H1 (cell line): ENCODE data around the gene GGN. TPM values are rescaled to one million over a fixed set of nuclear protein-coding genes. Genes with fewer than 3 reads are reported as not detected.
"Not testable (repeated sequence)": the region's sequence is repeated elsewhere in the genome, so short reads cannot be mapped to it uniquely, and the experiment has no call there.

ENCODE experiments used
- CTCF ChIA-PET: fragments of 300-600 bp; sonication (Branson Sonifier 250); formaldehyde crosslinking; loops from one replicate; lab custom pipeline; 2021; ENCODE audit not compliant: partially characterized antibody; lab: Charles Lee
- POLR2A ChIA-PET: fragments of 300-600 bp; sonication (Branson Sonifier 250); formaldehyde crosslinking; loops from one replicate; lab custom pipeline; 2021; ENCODE audit warnings: inconsistent platforms; ENCODE audit not compliant: partially characterized antibody; lab: Charles Lee
- DNase-seq, 2 experiments: peaks; one replicate each; pipeline versions ENCODE4 v3.0.0 to v3.0.0-alpha.2; 2010 to 2022; ENCODE audit warnings: low spot score in 2 of 2, low read depth in 1 of 2, mixed read lengths in 1 of 2
- FAIRE-seq: peaks from 2 replicates; lab custom pipeline; 2011; peaks lifted over from hg19 to GRCh38; lab: Jason Lieb, UNC
- H2AFZ ChIP-seq: 2 replicates; pipeline ENCODE4 v1.8.1; 2012; ENCODE audit warnings: low read length, inconsistent platforms
- H2AK5ac ChIP-seq: 2 replicates; pipeline ENCODE4 v1.6.1; 2013; ENCODE audit warnings: low read depth, low read length
- H2BK120ac ChIP-seq: replicated peaks from 2 replicates; pipeline ENCODE3; 2013; ENCODE audit warnings: low read depth, low read length, inconsistent platforms
- H2BK12ac ChIP-seq: 2 replicates; pipeline ENCODE4 v1.6.1; 2013; ENCODE audit warnings: low read depth, low read length
- H2BK15ac ChIP-seq: 2 replicates; pipeline ENCODE4 v1.6.1; 2013; ENCODE audit warnings: low read length
- H2BK20ac ChIP-seq: 2 replicates; pipeline ENCODE4 v1.6.1; 2013; ENCODE audit warnings: low read length
- H2BK5ac ChIP-seq: 2 replicates; pipeline ENCODE4 v1.6.1; 2013; ENCODE audit warnings: low read depth, low read length
- H3K14ac ChIP-seq: 2 replicates; pipeline ENCODE4 v1.6.1; 2013; ENCODE audit warnings: inconsistent platforms; ENCODE audit not compliant: insufficient read length
- H3K18ac ChIP-seq: 2 replicates; pipeline ENCODE4 v1.6.1; 2013; ENCODE audit warnings: low read length; ENCODE audit errors: extremely low read depth
- H3K23ac ChIP-seq: 2 replicates; pipeline ENCODE4 v1.6.1; 2013; ENCODE audit warnings: inconsistent platforms; ENCODE audit not compliant: insufficient read length
- H3K23me2 ChIP-seq: 2 replicates; pipeline ENCODE4 v1.6.1; 2013; ENCODE audit warnings: low read depth, low read length
- H3K27ac ChIP-seq: 2 replicates; pipeline ENCODE4 v1.6.1; 2011; ENCODE audit warnings: low read depth, low read length, inconsistent platforms
- H3K27me3 ChIP-seq, 4 experiments: replicated peaks in 1 of 4; 1 replicate in 1 of 4; 2 replicates in 3 of 4; pipeline versions ENCODE4 v1.6.1 to v1.8.1; 2011 to 2013; ENCODE audit warnings: low read length in 3 of 4, mild to moderate bottlenecking in 3 of 4, inconsistent platforms in 2 of 4, mixed read lengths in 2 of 4, moderate library complexity in 1 of 4; ENCODE audit not compliant: control insufficient read depth in 3 of 4, insufficient read depth in 3 of 4; ENCODE audit errors: extremely low read depth in 1 of 4
- H3K36me3 ChIP-seq, 4 experiments: 2 replicates each; pipeline versions ENCODE4 v1.6.1 to v1.8.1; 2011 to 2013; ENCODE audit warnings: mild to moderate bottlenecking in 4 of 4, low read length in 3 of 4, moderate library complexity in 2 of 4, control low read depth in 1 of 4, inconsistent platforms in 1 of 4; ENCODE audit not compliant: insufficient read depth in 4 of 4, control insufficient read depth in 2 of 4
- H3K4ac ChIP-seq: replicated peaks from 2 replicates; pipeline ENCODE3; 2013; ENCODE audit warnings: low read length, low read depth, mixed read lengths, inconsistent platforms; ENCODE audit not compliant: insufficient read length
- H3K4me1 ChIP-seq, 4 experiments: replicated peaks in 1 of 4; 1 replicate in 1 of 4; 2 replicates in 3 of 4; pipeline versions ENCODE4 v1.6.1 to v1.8.1; 2011 to 2013; ENCODE audit warnings: low read length in 3 of 4, inconsistent platforms in 2 of 4, mixed read lengths in 1 of 4; ENCODE audit not compliant: insufficient read depth in 4 of 4, control insufficient read depth in 3 of 4
- H3K4me2 ChIP-seq, 2 experiments: 2 replicates each; pipeline versions ENCODE4 v1.6.1 to v1.8.1; 2011 to 2013; ENCODE audit warnings: low read depth in 2 of 2, low read length in 2 of 2, control low read depth in 1 of 2, inconsistent platforms in 1 of 2, mild to moderate bottlenecking in 1 of 2; ENCODE audit not compliant: insufficient read depth in 1 of 2
- H3K4me3 ChIP-seq, 4 experiments: fragments of 200-600, 300-600 bp in 1 of 4; sonication (generic), shearing (Covaris generic), sonication (Bioruptor Twin) in 1 of 4; 2 replicates each; pipeline versions ENCODE4 v1.5.1 to v1.8.1; 2011 to 2016; ENCODE audit warnings: low read length in 4 of 4, low read depth in 3 of 4, control low read depth in 2 of 4, inconsistent platforms in 2 of 4, mild to moderate bottlenecking in 2 of 4, mixed read lengths in 1 of 4, moderate library complexity in 1 of 4; ENCODE audit not compliant: insufficient read depth in 2 of 4; ENCODE audit errors: extremely low read depth in 1 of 4
- H3K56ac ChIP-seq: replicated peaks from 2 replicates; pipeline ENCODE3; 2013; ENCODE audit warnings: low read depth, mild to moderate bottlenecking, mixed read lengths, low read length, inconsistent platforms; ENCODE audit not compliant: insufficient read length
- H3K79me1 ChIP-seq: 2 replicates; pipeline ENCODE4 v1.6.1; 2013; ENCODE audit warnings: low read depth, low read length, control low read depth
- H3K79me2 ChIP-seq, 2 experiments: 2 replicates each; pipeline versions ENCODE4 v1.6.1 to v1.8.1; 2012 to 2013; ENCODE audit warnings: low read length in 2 of 2, mild to moderate bottlenecking in 2 of 2, inconsistent platforms in 1 of 2; ENCODE audit not compliant: insufficient read depth in 2 of 2, control insufficient read depth in 1 of 2
- H3K9ac ChIP-seq, 4 experiments: replicated peaks in 1 of 4; 1 replicate in 1 of 4; 2 replicates in 3 of 4; pipeline versions ENCODE4 v1.6.1 to v1.8.1; 2011 to 2013; ENCODE audit warnings: low read depth in 3 of 4, low read length in 3 of 4, control low read depth in 2 of 4, mild to moderate bottlenecking in 2 of 4, moderate library complexity in 2 of 4, inconsistent platforms in 1 of 4; ENCODE audit errors: extremely low read depth in 1 of 4
- H3K9me3 ChIP-seq, 2 experiments: 2 replicates each; pipeline versions ENCODE4 v1.6.1 to v1.8.1; 2012 to 2013; ENCODE audit warnings: mild to moderate bottlenecking in 2 of 2, moderate library complexity in 2 of 2, control low read depth in 1 of 2, inconsistent platforms in 1 of 2, low read depth in 1 of 2, low read length in 1 of 2, mixed read lengths in 1 of 2; ENCODE audit not compliant: insufficient read depth in 2 of 2
- H4K20me1 ChIP-seq, 2 experiments: replicated peaks in 1 of 2; 2 replicates each; pipeline versions ENCODE3 to v1.8.1; 2011 to 2013; ENCODE audit warnings: inconsistent platforms in 2 of 2, low read length in 2 of 2, mild to moderate bottlenecking in 1 of 2; ENCODE audit not compliant: insufficient read depth in 2 of 2, control insufficient read depth in 1 of 2
- H4K5ac ChIP-seq: 2 replicates; pipeline ENCODE4 v1.6.1; 2013; ENCODE audit warnings: low read length, low read depth, mixed read lengths, inconsistent platforms; ENCODE audit not compliant: insufficient read length
- H4K8ac ChIP-seq: 2 replicates; pipeline ENCODE4 v1.8.0; 2013; ENCODE audit warnings: mild to moderate bottlenecking, moderate library complexity, low read length, inconsistent platforms; ENCODE audit not compliant: insufficient read depth; ENCODE audit errors: extremely low read depth
- H4K91ac ChIP-seq: replicated peaks from 2 replicates; pipeline ENCODE3; 2013; ENCODE audit warnings: low read length, mixed read lengths, inconsistent platforms; ENCODE audit not compliant: insufficient read length
- WGBS, 2 experiments: shearing (Covaris generic) in 1 of 2; methylation state at CpG; one replicate each; pipeline versions ENCODE4 v1.1.6 to v1.1.7; 2013 to 2015; ENCODE audit warnings: low lambda C conversion rate in 2 of 2, mixed read lengths in 2 of 2, inconsistent platforms in 1 of 2, low coverage in 1 of 2, missing lambda C conversion rate in 1 of 2; ENCODE audit not compliant: insufficient replicate concordance in 2 of 2, insufficient coverage in 1 of 2, insufficient read length in 1 of 2; ENCODE audit errors: extremely low coverage in 1 of 2, missing lambda C conversion rate in 1 of 2; 5-methylcytosine and 5-hydroxymethylcytosine counted together
- polyA plus RNA-seq, 7 experiments: library from polyadenylated mRNA; depleted of rRNA in 3 of 7; stranded (reverse) in 5 of 7; unstranded in 2 of 7; fragments of >200 nt in 5 of 7; fragments of 200-250 nt in 2 of 7; gene quantifications; 1 replicate in 5 of 7; 2 replicates in 1 of 7; 4 replicates in 1 of 7; pipeline versions ENCODE4 v1.2.1 to v1.2.3, GENCODE V29; 2011 to 2013; ENCODE audit warnings: missing spikeins in 2 of 7, mixed read lengths in 2 of 7
- total RNA-seq: library from RNA; stranded (reverse); fragmentation: NEBNext Ultra II Directional; extraction: Animal tissue kit (Norgen Biotek cat#: 25700); gene quantifications from 2 replicates; pipeline ENCODE4 v1.2.1, GENCODE V29; 2021

Gene GGN
- total and polyA plus RNA-seq, 2 of the 8 experiments (the other 6 are each of a cell fraction or from before 2014, with no cell fraction given) = 0.47 to 1.2 TPM

DNA sequence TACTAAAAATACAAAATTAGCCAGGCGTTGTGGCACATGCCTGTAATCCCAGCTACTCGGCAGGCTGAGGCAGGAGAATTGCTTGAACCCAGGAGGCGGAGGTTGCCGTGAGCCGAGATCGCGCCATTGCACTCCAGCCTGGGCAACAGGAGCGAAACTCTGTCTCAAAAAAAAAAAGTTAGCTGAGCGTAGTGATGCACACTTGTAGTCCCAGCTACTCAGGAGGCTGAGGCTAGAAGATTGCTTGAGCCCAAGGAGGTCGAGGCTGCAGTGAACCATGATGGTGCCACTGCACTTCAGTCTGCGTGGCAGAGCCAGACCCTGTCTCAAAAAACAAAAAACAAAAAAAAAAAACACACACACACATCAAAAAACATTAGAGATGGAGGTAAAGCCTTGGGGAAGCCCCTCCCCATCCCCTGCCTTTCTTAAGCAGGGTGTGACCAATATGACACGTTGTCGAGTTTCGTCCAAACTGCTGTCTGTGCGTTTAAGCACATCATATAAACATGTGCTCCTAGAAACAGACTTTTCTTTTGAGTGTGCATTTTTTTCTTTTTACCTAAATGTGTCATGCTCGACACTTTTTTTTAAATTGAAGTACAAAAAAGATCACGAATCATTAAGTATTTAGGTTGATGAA is 39.3 kb upstream of the GGN start:
- H3K4me1 ChIP-seq, FAIRE-seq, H3K9me3 ChIP-seq, DNase-seq, H2AK5ac ChIP-seq, H3K27ac ChIP-seq, H3K79me2 ChIP-seq, H3K4ac ChIP-seq, H4K91ac ChIP-seq, H4K20me1 ChIP-seq, H3K36me3 ChIP-seq, H3K23me2 ChIP-seq, H2BK5ac ChIP-seq, H3K18ac ChIP-seq, H2BK120ac ChIP-seq, H2AFZ ChIP-seq, H2BK15ac ChIP-seq, H3K9ac ChIP-seq, H3K4me3 ChIP-seq, H2BK20ac ChIP-seq, H3K4me2 ChIP-seq, H4K8ac ChIP-seq, H3K79me1 ChIP-seq, H4K5ac ChIP-seq, H3K23ac ChIP-seq, H3K56ac ChIP-seq, H3K27me3 ChIP-seq, H3K14ac ChIP-seq: not testable (repeated sequence)
- ChIA-PET POLR2A (interaction anchor here (1.7 kb wide), 1 partner anchor 8 kb away, joined by 8 read pairs; no protein-coding TSS in a partner anchor), CTCF (interaction anchor here (1.3 to 3.2 kb wide), 3 partner anchors 13 to 24 kb away, joined by 4 to 10 read pairs (median 7); partner anchors contain the start of gene FAM98C)
- 0 out of 2 replicates have a peak overlapping the region, but pooled peaks have one; percentile 12 for H2BK12ac ChIP-seq
- WGBS, 2 experiments = 91% methylated on average over 11 of the region's 17 CpGs; no CpG with 5 or more reads in 1 of the 2 experiments
